ENCODE measurements around the gene ABAT. TPM values are rescaled to one million over a fixed set of nuclear protein-coding genes. Genes with fewer than 3 reads are reported as not detected.
"Not testable (repeated sequence)": the region's sequence is repeated elsewhere in the genome, so short reads cannot be mapped to it uniquely, and the experiment has no call there.

ABAT gene
- total and polyA plus RNA-seq, 5 donors from 2014 or later = 2.3 to 13.9 (median 3.3) TPM

DNA sequence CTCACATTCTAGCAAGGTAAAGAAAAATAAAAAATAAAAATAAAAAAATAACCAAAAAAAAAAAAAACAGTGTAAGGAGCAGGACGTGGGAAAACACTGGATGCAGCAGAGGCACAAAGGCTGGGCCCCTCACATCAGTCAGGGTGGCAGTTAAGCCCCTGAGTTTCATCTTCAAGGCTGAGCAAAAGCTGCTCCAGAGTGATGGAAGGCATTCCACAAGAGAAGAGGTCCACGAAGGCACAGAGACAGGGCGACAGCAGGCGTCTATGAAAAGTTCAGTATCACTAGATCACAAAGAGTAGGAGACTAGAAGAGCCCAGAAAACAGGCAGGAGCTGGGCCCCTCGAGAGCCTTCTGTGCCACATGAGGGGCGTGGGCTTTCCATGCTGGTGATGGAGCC is 111.0 kb downstream of the ABAT start:
- H3K27ac ChIP-seq (ENCODE audit: insufficient read depth, low read length, poor library complexity, severe bottlenecking) = no peak overlapping the region

DNA sequence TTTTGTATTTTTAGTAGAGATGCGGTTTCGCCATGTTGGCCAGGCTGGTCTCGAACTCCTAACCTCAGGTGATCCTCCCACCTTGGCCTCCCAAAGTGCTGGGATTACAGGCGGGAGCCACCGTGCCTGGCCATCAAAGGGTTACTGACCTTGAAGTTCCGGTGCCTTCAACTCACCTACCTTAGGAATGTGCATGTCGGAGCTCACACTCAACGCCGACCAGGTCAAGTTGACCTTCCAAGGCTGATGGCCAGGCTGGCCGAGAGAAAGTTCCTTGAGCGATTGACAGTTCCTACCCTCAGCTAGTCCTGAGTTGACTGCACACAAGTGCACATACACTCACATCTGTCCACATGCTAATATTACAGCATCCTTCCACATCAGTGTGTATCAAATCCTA is 111.9 kb downstream of the ABAT start:
- H3K4me1 Mint-ChIP-seq; H3K27ac Mint-ChIP-seq; H3K4me1 ChIP-seq (ENCODE audit: control insufficient read depth, insufficient read depth, low read length, poor library complexity, severe bottlenecking): not testable (repeated sequence)

More for the DNA sequence above, 111.0 kb downstream of the ABAT start:
- H3K4me3 ChIP-seq (ENCODE audit: low read depth, low read length) = no peak overlapping the region
- H3K4me1 ChIP-seq (ENCODE audit: control insufficient read depth, insufficient read depth, low read length, poor library complexity, severe bottlenecking) = no peaks in the 10 kb centered on the region
- H3K9me3 Mint-ChIP-seq = no peaks in the 10 kb centered on the region
- no peaks in the 10 kb centered on the region for H3K36me3 ChIP-seq (ENCODE audit: control insufficient read depth, insufficient read depth, low read length)
- peak overlapping the region in 1 of 3 donors; percentile 65 for H3K27ac Mint-ChIP-seq
- no peaks in the 10 kb centered on the region for H3K27me3 Mint-ChIP-seq
- no peaks in the 10 kb centered on the region for H3K27me3 ChIP-seq (ENCODE audit: control insufficient read depth, insufficient read depth, low read length)
- ATAC-seq (ENCODE audit: low read depth in 2 of 2) = no peak
- H3K4me1 Mint-ChIP-seq = peaks cover 0 to 5% (median 0%) of the 10 kb centered on the region in 4 donors
- H3K9me3 ChIP-seq (ENCODE audit: control insufficient read depth in 2 of 2, low read length in 2 of 2) = no peaks in the 10 kb centered on the region
- H3K4me3 Mint-ChIP-seq = no peak overlapping the region
- H3K36me3 Mint-ChIP-seq = peaks cover 8% of the 10 kb centered on the region
- DNase-seq = no peak

DNA sequence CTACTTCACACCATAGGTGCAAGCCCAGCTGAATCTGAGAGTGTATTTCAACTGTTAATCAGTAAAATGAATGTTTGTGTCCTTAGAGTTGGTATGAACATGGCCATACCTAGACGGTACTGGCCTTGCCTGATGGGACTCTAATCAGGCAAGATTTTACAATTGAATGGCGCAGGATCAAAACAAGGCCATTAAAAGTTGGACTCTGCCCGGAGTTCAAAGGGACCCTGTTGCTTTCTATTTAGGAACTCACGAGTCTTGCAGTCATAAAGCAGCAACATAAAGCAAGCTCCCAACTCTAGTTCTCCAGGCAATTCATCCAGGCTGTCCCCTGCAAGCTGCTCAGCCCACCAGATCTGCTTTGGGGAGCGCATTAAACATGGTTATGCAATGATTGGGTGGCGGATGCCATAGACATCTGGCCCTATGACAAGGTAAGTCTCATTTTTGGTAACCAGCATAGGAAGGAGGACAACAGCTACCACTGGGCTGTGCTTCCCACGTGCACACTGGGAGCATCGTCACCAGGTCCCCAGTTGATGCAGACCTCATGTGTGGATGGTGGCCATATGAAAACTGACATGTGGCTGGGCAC is 114.3 kb downstream of the ABAT start:
- no peak overlapping the region for H3K27ac ChIP-seq (ENCODE audit: insufficient read depth, low read length, poor library complexity, severe bottlenecking)
- Mint-ChIP-seq H3K4me1 (peaks cover 3 to 9% (median 7%) of the 10 kb centered on the region in 4 donors), H3K9me3 (no peaks in the 10 kb centered on the region), H3K27ac (no peak overlapping the region), H3K27me3 (no peaks in the 10 kb centered on the region), H3K36me3 (peaks cover 7% of the 10 kb centered on the region), H3K4me3 (no peak overlapping the region)
- DNase-seq (no peak), ATAC-seq (ENCODE audit: low read depth in 2 of 2) (no peak)
- H3K27me3 ChIP-seq (ENCODE audit: control insufficient read depth, insufficient read depth, low read length) = no peaks in the 10 kb centered on the region
- peaks cover 3% of the 10 kb centered on the region for H3K4me1 ChIP-seq (ENCODE audit: control insufficient read depth, insufficient read depth, low read length, poor library complexity, severe bottlenecking)
- H3K36me3 ChIP-seq (ENCODE audit: control insufficient read depth, insufficient read depth, low read length) = no peaks in the 10 kb centered on the region
- no peak overlapping the region for H3K4me3 ChIP-seq (ENCODE audit: low read depth, low read length)
- no peaks in the 10 kb centered on the region for H3K9me3 ChIP-seq (ENCODE audit: control insufficient read depth in 2 of 2, low read length in 2 of 2)

More for the DNA sequence above, 111.9 kb downstream of the ABAT start:
- ATAC-seq (ENCODE audit: low read depth in 2 of 2); H3K36me3 ChIP-seq (ENCODE audit: control insufficient read depth, insufficient read depth, low read length); H3K36me3 Mint-ChIP-seq; H3K9me3 ChIP-seq (ENCODE audit: control insufficient read depth in 2 of 2, low read length in 2 of 2); H3K27me3 ChIP-seq (ENCODE audit: control insufficient read depth, insufficient read depth, low read length); H3K27ac ChIP-seq (ENCODE audit: insufficient read depth, low read length, poor library complexity, severe bottlenecking); H3K9me3 Mint-ChIP-seq; H3K27me3 Mint-ChIP-seq; H3K4me3 Mint-ChIP-seq; DNase-seq; H3K4me3 ChIP-seq (ENCODE audit: low read depth, low read length): not testable (repeated sequence)

DNA sequence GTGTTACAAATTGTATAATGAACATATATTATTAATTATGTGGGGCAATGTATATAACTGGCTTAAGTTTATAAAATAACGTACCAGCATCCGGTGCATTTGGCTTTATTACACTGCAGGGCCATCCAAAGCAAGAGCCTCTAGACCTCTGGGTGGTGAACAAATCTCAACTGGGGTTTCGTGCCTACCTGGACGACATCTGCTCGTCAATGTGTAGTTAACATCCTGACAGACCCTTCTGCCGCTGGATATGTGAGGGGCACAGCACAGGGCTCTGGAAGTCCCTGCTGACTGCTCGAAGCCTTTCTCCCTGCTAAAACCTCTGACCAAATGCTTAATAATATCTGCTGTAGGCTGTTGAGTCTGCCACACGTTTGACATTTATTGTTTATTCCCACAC is 120.7 kb downstream of the ABAT start:
- Histone ChIP-seq H3K4me3 (ENCODE audit: low read depth, low read length) (no peak overlapping the region), H3K27me3 (ENCODE audit: control insufficient read depth, insufficient read depth, low read length) (no peaks in the 10 kb centered on the region), H3K4me1 (ENCODE audit: control insufficient read depth, insufficient read depth, low read length, poor library complexity, severe bottlenecking) (peaks cover 37% of the 10 kb centered on the region), H3K9me3 (ENCODE audit: control insufficient read depth in 2 of 2, low read length in 2 of 2) (no peaks in the 10 kb centered on the region), H3K36me3 (ENCODE audit: control insufficient read depth, insufficient read depth, low read length) (no peaks in the 10 kb centered on the region), H3K27ac (ENCODE audit: insufficient read depth, low read length, poor library complexity, severe bottlenecking) (no peak overlapping the region)
- no peak for DNase-seq
- Mint-ChIP-seq H3K36me3 (peaks cover 7% of the 10 kb centered on the region), H3K9me3 (no peaks in the 10 kb centered on the region), H3K27me3 (no peaks in the 10 kb centered on the region), H3K4me3 (peak overlapping the region in 2 of 4 donors; percentile 13 to 75), H3K4me1 (peaks cover 13 to 61% (median 30%) of the 10 kb centered on the region in 4 donors), H3K27ac (peak overlapping the region in 1 of 3 donors; percentile 7)
- ATAC-seq (ENCODE audit: low read depth in 2 of 2) = no peak

DNA sequence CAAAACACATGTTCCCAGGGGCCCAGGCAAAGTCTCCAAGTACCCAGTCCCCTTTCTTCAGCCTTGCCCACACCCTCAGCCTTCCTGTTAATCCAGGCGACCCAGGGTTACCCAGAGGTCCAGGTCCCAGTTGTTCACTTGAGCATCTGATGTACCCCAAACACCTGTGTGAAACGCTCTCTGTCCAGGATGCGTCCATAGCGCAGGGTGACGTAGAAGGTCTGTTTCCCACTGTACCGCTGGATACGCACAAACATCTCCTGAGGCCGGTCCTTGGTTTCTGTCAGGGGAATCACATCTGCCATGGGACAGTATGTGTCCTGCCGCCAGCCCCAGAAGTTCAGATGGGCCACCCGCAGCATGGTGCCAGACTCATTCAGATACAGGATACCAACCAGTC is 121.4 kb downstream of the ABAT start:
- no peaks in the 10 kb centered on the region for H3K9me3 Mint-ChIP-seq
- Histone ChIP-seq H3K36me3 (ENCODE audit: control insufficient read depth, insufficient read depth, low read length) (peaks cover under 1% of the 10 kb centered on the region), H3K27me3 (ENCODE audit: control insufficient read depth, insufficient read depth, low read length) (no peaks in the 10 kb centered on the region), H3K27ac (ENCODE audit: insufficient read depth, low read length, poor library complexity, severe bottlenecking) (no peak overlapping the region), H3K4me3 (ENCODE audit: low read depth, low read length) (no peak overlapping the region), H3K4me1 (ENCODE audit: control insufficient read depth, insufficient read depth, low read length, poor library complexity, severe bottlenecking) (peaks cover 38% of the 10 kb centered on the region), H3K9me3 (ENCODE audit: control insufficient read depth in 2 of 2, low read length in 2 of 2) (no peaks in the 10 kb centered on the region)
- ATAC-seq (ENCODE audit: low read depth in 2 of 2) = no peak
- peak overlapping the region in 1 of 3 donors; percentile 7 for H3K27ac Mint-ChIP-seq
- peaks cover 13 to 63% (median 31%) of the 10 kb centered on the region in 4 donors for H3K4me1 Mint-ChIP-seq
- H3K4me3 Mint-ChIP-seq = peak overlapping the region in 3 of 4 donors; percentile 7 to 97 (median 77)
- H3K36me3 Mint-ChIP-seq = peaks cover 7% of the 10 kb centered on the region
- H3K27me3 Mint-ChIP-seq = no peaks in the 10 kb centered on the region
- DNase-seq = no peak

DNA sequence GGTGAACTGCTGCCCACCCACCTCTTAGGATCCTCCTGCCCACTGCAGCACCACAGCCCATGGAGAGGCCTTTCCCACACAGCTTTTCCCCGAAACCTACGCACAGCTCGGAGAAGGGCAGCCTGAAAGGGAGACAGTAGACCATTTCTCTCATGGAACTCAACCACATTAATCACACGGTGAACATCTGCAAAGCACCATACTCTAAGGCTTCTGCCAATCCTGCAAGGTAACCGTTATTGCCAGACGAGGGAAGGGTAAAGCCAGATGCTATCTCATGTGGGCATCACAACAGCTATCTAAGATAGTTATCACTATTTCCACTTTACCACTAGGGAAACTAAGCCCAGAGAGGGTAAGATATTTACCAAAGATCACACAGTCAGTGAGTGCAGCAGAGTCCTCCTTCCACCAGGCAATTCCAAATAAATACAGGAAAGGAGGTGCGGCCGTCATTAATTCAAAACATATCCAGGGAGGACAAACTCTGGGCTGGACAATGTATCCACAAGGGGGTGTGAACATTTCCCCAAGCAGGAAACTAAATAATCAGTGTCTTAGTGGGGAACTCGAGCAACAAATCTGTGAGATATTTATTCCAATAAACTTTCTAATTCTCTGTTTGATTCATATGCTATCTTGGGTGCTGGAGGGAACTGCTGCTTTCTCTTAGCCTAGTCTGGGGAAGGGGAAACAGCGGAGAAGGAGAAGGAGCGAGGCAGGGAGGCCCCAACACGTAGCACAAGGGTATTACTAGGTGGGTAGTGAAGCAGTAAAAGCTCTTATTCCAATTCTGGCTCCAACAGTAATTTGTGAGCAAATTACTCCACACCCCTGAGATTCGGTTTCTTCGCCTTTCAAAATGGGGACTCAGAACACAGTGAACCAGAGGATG is 122.3 kb downstream of the ABAT start:
- Histone ChIP-seq H3K4me3 (ENCODE audit: low read depth, low read length) (peak overlapping the region; percentile 93), H3K36me3 (ENCODE audit: control insufficient read depth, insufficient read depth, low read length) (peaks cover 9% of the 10 kb centered on the region), H3K4me1 (ENCODE audit: control insufficient read depth, insufficient read depth, low read length, poor library complexity, severe bottlenecking) (peaks cover 38% of the 10 kb centered on the region), H3K27me3 (ENCODE audit: control insufficient read depth, insufficient read depth, low read length) (no peaks in the 10 kb centered on the region), H3K27ac (ENCODE audit: insufficient read depth, low read length, poor library complexity, severe bottlenecking) (peak overlapping the region; percentile 83), H3K9me3 (ENCODE audit: control insufficient read depth in 2 of 2, low read length in 2 of 2) (no peaks in the 10 kb centered on the region)
- DNase-seq (no peak), ATAC-seq (ENCODE audit: low read depth in 2 of 2) (no peak)
- Mint-ChIP-seq H3K4me3 (peak overlapping the region; percentile 92 to 98 (median 96)), H3K27me3 (no peaks in the 10 kb centered on the region), H3K36me3 (peaks cover 9% of the 10 kb centered on the region), H3K4me1 (peaks cover 13 to 66% (median 35%) of the 10 kb centered on the region in 4 donors), H3K9me3 (no peaks in the 10 kb centered on the region), H3K27ac (peak overlapping the region; percentile 88 to 94 (median 92))

DNA sequence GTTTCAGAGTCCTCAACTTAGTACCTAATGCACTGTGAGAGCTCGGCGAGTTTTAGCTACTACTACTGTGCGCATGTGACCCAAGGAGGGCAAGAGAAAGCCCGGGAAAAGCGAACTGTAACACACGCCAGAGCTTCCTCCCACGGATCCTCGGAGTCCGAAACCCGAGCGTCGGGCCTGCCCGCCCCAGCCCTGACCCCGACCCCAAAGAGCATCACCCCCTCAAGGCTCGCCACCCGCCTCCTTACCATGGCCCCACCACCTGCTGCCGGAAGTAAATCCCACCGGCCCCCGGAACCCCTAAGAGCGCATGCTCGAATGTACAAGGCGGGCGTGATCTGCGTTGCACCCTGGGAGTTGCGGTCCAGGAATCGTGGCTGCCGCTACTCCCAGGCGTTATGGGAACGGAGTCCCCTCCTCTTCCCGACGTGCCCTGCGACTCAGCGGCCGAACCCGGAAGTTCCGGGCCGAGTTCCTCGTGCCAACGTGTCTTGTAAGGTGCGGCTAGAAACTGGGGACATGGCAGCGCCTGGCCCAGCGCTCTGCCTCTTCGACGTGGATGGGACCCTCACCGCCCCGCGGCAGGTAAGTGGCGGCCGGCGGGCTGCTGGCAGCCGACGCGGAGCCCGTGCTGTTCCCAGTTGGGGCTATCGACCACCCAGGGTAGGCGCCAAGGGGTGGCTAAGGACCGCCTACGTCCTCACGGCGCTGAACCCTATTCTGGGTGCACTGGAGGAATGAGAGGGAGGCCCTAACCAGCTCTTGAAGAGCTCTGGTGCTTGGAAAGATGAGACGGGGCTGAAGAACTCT is 123.2 kb downstream of the ABAT start, which contains the start of the genes PMM2 and TMEM186:
Gene PMM2, plus strand, starts transcription at position 476 of the 810 bp plus-strand sequence. Its CDS starts 44 bp downstream, at position 520.
Gene TMEM186, minus strand, starts transcription at position 276 of the 810 bp plus-strand sequence. Its CDS starts 25 bp downstream, at position 251.
- Histone ChIP-seq H3K27ac (ENCODE audit: insufficient read depth, low read length, poor library complexity, severe bottlenecking) (peak within 1 kb of the TSS; percentile 83), H3K4me3 (ENCODE audit: low read depth, low read length) (peak within 1 kb of the TSS; percentile 94), H3K4me1 (ENCODE audit: control insufficient read depth, insufficient read depth, low read length, poor library complexity, severe bottlenecking) (peaks cover 36% of the 10 kb centered on the region), H3K9me3 (ENCODE audit: control insufficient read depth in 2 of 2, low read length in 2 of 2) (no peaks in the 10 kb centered on the region), H3K27me3 (ENCODE audit: control insufficient read depth, insufficient read depth, low read length) (no peaks in the 10 kb centered on the region), H3K36me3 (ENCODE audit: control insufficient read depth, insufficient read depth, low read length) (peaks cover 17% of the 10 kb centered on the region)
- Mint-ChIP-seq H3K4me3 (peak within 1 kb of the TSS; percentile 92 to 98 (median 96)), H3K27me3 (no peaks in the 10 kb centered on the region), H3K4me1 (peaks cover 10 to 67% (median 36%) of the 10 kb centered on the region in 4 donors), H3K36me3 (peaks cover 8% of the 10 kb centered on the region), H3K27ac (peak within 1 kb of the TSS; percentile 88 to 94 (median 94)), H3K9me3 (no peaks in the 10 kb centered on the region)
- peak; percentile 94 to 98 (median 96) for DNase-seq
- ATAC-seq (ENCODE audit: low read depth in 2 of 2) = peak; percentile 97 to 98
